Measurements from ENCODE around the gene PSTPIP2. TPM values are rescaled to one million over a fixed set of nuclear protein-coding genes. Genes with fewer than 3 reads are reported as not detected.

PSTPIP2 gene
- polyA plus RNA-seq, 1 experiment = 5.9 TPM

DNA sequence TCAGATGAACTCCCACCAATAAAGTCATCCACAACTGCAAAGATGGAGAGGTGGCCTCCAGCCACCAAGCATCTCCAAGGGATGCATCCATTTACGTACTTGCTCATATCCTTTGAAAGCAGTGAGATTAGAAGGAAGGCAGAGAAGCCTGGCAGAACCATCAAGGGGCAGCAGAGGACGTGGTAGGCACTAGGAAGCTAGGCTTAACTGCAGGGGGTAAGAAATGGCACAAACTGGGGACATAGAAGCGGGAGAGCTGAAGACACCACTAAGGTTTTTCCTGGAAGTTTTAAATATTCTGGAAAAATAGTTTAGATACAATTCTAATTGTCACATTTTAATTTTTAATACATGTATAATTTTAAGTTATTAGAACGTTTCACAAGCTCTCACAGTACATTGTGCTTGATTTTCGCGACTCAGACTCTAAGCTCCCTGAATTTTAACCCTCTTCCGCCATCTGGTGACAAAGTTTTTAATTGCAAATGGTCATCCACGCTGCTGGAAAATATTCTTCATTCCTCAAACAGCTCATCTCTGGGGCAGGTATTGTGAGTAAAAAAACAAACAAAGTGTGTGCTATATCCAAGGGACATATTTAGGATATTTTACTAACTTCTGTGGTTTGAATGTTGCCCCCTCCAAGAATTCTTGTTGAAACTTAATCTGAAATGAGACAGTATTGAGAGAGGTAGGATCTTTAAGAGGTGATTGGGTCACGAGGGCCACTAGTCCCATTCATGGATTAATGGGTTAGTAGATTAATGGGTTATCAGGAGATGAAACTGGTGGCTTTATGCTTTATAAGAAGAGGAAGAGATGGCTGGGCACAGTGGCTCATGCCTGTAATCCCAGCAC lies 1.6 kb upstream of the PSTPIP2 start:
- H3K36me3 ChIP-seq (ENCODE audit: control insufficient read depth, insufficient read depth, low read length) = no peaks in the 10 kb centered on the region
- H3K4me3 ChIP-seq (ENCODE audit: low read depth, low read length) = no peak overlapping the region
- CTCF ChIA-PET = interaction anchor here (0.7 to 3.7 kb wide), 32 partner anchors 9 to 411 kb away, joined by 3 to 46 read pairs (median 4); partner anchors contain the start of gene ATP5F1A
- DNase-seq (ENCODE audit: low read depth) = no peak
- TF ChIP-seq, protein P1, sequence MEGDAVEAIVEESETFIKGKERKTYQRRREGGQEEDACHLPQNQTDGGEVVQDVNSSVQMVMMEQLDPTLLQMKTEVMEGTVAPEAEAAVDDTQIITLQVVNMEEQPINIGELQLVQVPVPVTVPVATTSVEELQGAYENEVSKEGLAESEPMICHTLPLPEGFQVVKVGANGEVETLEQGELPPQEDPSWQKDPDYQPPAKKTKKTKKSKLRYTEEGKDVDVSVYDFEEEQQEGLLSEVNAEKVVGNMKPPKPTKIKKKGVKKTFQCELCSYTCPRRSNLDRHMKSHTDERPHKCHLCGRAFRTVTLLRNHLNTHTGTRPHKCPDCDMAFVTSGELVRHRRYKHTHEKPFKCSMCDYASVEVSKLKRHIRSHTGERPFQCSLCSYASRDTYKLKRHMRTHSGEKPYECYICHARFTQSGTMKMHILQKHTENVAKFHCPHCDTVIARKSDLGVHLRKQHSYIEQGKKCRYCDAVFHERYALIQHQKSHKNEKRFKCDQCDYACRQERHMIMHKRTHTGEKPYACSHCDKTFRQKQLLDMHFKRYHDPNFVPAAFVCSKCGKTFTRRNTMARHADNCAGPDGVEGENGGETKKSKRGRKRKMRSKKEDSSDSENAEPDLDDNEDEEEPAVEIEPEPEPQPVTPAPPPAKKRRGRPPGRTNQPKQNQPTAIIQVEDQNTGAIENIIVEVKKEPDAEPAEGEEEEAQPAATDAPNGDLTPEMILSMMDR (IDR thresholded peaks at IDR 0.05; ENCODE audit: insufficient read depth, low read depth, low read length) = peak; percentile 54
- POLR2A ChIA-PET = no interaction called here
- H3K27me3 ChIP-seq (ENCODE audit: control insufficient read depth, insufficient read depth, low read length) = no peaks in the 10 kb centered on the region

DNA sequence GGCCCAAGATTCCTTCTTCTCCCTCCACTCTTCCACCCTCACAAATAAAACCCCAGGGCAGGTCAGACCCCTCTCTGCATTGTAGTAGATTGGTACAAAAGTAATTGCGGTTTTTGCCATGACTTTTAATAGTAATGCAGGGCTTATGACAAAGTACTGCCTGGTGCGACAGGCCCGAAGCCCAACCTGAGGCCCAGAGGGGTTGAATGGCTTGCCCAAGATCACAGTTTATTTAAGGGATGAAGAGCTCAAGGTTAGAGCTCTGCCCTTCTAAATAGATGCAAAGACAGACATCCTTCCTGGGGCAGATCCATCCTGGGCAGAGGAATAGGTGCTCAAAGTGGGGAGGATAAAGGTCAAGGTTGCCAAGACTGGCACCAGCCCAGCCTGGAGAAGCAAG lies 899 bp upstream of the PSTPIP2 start:
- DNase-seq (ENCODE audit: low read depth) = no peak
- ChIA-PET CTCF (interaction anchor here (0.7 to 3.7 kb wide), 17 partner anchors 10 to 410 kb away, joined by 3 to 46 read pairs (median 6); no protein-coding TSS in a partner anchor), POLR2A (no interaction called here)
- H3K27me3 ChIP-seq (ENCODE audit: control insufficient read depth, insufficient read depth, low read length) = no peaks in the 10 kb centered on the region
- H3K4me3 ChIP-seq (ENCODE audit: low read depth, low read length) = no peak overlapping the region
- TF ChIP-seq, protein P1 (IDR thresholded peaks at IDR 0.05; ENCODE audit: insufficient read depth, low read depth, low read length) = no peak
- H3K36me3 ChIP-seq (ENCODE audit: control insufficient read depth, insufficient read depth, low read length) = no peaks in the 10 kb centered on the region

DNA sequence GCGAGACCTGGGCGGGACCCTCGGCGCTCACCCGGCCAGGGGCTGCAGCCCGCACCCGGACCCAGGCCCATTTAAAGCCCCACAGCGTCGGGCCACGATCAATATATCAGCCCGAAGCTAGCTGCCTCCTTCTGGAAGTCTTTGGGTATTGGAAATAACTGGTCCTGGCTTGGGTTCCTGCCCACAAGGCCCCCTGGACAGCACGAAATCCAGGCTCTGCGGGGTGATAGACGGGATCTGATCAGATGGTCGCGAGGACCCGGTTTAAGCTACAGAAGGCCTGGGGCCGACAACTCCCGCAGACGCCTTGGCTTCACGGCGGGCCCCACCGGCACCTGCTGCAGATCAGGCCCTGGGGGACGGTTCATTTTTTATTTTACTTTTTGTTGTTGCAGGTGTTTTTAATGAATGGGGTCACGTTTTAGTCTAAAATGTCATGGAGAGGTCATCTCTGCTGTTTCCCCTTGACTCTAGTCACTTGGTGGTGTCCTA lies 362 bp upstream of the PSTPIP2 start:
- TF ChIP-seq, protein P1 (IDR thresholded peaks at IDR 0.05; ENCODE audit: insufficient read depth, low read depth, low read length) = no peak
- peak overlapping the region; percentile 89 for H3K4me3 ChIP-seq (ENCODE audit: low read depth, low read length)
- no peaks in the 10 kb centered on the region for H3K27me3 ChIP-seq (ENCODE audit: control insufficient read depth, insufficient read depth, low read length)
- CTCF ChIA-PET = interaction anchor here (0.7 to 3.7 kb wide), 12 partner anchors 10 to 586 kb away, joined by 3 to 46 read pairs (median 4); no protein-coding TSS in a partner anchor
- no peaks in the 10 kb centered on the region for H3K36me3 ChIP-seq (ENCODE audit: control insufficient read depth, insufficient read depth, low read length)
- DNase-seq (ENCODE audit: low read depth) = no peak
- POLR2A ChIA-PET = interaction anchor here (0.7 kb wide), 1 partner anchor 12 kb away, joined by 3 read pairs; no protein-coding TSS in a partner anchor

DNA sequence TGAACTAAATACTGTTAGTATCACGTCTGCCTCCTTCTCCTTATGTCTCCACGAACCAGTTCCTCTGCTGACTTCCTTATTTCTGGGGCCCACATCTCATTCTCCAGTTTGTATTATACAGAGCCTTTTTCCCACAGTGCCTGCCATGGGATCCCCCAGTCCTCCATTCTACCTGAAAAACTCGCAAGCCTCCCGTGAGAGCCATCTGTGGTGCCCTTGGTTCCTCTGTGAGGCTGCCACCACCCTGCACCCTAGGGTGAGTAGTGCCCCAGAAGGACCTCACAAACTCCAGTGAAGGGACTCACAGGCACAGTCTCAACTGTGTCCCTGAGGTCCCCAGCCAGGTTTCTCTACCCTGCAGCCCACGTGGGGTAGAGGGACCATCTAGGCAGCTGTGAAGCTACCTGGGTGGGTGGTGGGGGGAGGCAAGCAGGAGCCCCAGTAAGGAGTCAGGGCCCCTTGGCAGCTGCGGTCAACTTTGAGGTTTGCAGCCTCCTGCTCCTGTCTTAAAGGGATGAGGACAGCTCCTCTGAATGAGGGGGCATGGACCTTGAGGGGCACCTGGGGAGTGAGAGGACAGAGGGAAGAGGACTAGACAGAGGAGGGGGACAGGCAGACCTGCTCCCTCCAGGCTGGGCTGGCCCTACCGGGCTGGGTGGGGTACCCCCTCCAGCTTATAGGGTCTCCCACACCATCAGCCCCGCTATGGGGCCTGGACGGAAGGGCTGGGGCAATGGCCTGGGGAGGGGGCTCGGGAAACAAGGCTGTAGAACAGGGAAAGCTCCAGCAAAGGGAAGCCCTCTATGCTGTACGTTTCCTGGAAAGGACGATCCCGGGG lies 1.0 kb downstream of the PSTPIP2 start:
- no peak for DNase-seq (ENCODE audit: low read depth)
- H3K27me3 ChIP-seq (ENCODE audit: control insufficient read depth, insufficient read depth, low read length) = no peaks in the 10 kb centered on the region
- ChIA-PET POLR2A (interaction anchor here (0.5 kb wide), 1 partner anchor 84 kb away, joined by 7 read pairs; no protein-coding TSS in a partner anchor), CTCF (interaction anchor here (0.5 to 3.7 kb wide), 8 partner anchors 10 to 587 kb away, joined by 3 to 46 read pairs (median 4); no protein-coding TSS in a partner anchor)
- no peaks in the 10 kb centered on the region for H3K36me3 ChIP-seq (ENCODE audit: control insufficient read depth, insufficient read depth, low read length)
- peak overlapping the region; percentile 89 for H3K4me3 ChIP-seq (ENCODE audit: low read depth, low read length)
- TF ChIP-seq, protein P1 (IDR thresholded peaks at IDR 0.05; ENCODE audit: insufficient read depth, low read depth, low read length) = no peak
